HG03060 (cell line): ENCODE measurements around the gene TBRG1.
"Not testable (repeated sequence)": the region's sequence is repeated elsewhere in the genome, so short reads cannot be mapped to it uniquely, and the experiment has no call there.

Experiments
- ATAC-seq: cut with Tn5 transposase; IDR thresholded peaks from one replicate; pipeline ENCODE4 v1.9.1; 2021; ENCODE audit warnings: low read depth, moderate number of reproducible peaks; ENCODE audit not compliant: unreplicated experiment

Gene TBRG1, protein sequence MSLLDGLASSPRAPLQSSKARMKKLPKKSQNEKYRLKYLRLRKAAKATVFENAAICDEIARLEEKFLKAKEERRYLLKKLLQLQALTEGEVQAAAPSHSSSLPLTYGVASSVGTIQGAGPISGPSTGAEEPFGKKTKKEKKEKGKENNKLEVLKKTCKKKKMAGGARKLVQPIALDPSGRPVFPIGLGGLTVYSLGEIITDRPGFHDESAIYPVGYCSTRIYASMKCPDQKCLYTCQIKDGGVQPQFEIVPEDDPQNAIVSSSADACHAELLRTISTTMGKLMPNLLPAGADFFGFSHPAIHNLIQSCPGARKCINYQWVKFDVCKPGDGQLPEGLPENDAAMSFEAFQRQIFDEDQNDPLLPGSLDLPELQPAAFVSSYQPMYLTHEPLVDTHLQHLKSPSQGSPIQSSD

DNA sequence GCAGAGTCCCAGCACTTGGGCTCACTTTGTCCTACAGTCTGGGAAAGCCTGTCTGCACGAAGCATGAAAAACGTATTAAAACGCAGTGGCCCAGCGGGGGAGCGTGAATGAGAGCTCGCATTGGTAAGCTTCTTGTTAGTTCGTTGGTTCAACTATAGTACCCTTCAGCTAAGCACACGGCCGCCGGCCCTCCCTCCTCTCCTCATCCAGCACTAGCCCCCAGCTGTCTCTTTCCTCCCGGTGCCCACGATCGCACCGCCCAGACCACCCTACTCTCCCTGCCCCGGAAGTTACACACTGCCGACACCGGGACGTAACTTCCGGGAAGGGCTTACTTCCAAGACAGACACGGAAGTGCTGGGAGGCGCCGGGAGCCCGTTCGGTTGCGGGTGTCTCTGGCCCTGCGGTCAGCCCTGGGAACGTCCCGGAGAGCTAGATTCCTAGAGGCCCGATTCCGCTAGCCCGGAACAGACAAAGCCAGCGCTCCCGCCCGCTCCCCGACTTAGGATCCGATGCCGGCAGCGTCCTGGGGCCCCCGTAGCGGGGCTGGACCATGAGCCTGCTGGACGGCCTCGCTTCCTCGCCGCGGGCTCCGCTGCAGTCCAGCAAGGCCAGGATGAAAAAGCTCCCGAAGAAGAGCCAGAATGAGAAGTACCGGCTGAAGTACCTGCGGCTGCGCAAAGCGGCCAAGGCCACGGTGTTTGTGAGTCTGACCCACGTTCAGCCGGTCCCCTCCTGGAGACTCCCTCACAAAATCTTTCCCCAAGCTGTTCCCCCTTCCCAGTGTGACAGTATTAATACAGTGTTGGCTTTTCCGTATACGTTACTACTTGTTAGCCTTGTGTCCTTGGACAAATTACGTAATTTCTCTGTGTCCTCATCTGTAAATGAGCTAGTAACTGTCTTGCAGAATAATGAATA, at the start of gene TBRG1:
Gene TBRG1 (plus strand): TSS at position 334 of the 921 bp plus-strand sequence. CDS start 220 bp downstream, at position 554.
- ATAC-seq = peak; percentile 94

DNA sequence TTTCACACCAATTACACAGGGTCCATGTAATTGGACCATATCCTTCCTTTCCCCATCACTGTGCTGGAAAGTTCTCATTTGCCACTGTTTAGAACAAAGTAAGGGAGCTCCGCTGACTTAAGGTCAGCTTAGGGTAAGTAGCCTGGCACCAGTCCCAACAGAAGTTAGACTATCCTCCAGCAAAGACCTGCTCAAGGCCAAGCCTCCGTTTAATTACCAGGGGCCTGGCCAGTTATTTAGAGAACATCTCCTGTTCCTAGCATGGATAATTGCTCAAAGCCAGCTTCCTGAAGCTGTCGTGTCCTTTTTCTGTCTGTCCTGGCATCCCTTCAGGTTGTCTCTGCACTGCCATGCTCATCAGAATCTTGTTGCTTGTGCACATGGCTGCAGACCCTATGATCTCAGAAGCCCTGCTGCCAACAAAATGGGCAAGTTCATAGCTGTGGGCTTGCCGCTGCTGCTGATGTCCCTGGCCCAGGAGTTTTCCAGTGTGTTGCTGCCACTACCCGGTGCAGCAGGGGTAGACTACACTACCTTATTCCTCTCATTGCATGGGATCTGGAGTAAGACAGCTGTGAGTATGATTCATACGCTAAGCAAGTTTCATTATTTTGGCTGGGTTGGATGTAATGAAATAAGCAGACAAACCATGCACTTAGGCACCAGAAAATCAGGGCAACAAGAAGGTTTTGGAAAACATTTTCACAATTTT, 44.8 kb upstream of the TBRG1 start:
- no peak for ATAC-seq

DNA sequence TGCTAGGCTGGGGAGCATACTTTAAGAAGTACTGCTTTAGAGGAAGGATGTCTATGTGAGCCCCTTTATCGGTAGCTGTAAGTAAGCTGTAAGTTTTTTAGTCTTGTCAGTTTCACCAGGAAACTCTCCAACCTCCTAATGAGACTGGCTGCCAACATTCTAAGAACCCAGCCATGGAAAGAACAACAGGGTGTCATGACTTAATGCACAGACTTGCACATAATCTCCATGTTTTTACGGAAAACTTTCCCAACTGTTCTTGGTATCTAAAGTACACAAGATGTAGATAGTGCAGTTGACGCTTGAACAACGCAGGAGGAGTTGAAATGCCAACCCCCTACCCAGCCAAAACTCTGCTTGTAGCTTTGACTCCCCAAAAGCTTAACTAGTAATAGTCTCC, 43.9 kb upstream of the TBRG1 start:
- no peak for ATAC-seq

DNA sequence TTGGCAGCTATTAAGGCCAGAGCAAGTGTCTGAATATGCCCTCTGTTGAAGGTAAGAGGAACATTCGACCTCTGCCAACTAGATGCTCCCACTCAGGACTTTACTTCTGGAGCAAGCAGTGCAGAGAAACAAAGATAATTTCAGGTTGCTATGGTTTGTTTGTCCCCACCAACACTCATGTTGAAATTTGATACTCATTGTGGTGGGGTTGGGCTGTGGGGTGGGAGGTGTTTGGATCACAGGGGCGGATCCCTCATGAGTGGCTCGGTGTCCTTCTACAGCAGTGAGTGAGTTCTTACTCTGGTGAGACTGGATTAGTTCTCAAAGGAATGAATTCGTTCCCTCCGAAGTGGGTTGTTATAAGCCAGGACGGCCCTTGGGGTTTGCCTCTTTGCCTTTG, 40.8 kb upstream of the TBRG1 start:
- no peak for ATAC-seq

DNA sequence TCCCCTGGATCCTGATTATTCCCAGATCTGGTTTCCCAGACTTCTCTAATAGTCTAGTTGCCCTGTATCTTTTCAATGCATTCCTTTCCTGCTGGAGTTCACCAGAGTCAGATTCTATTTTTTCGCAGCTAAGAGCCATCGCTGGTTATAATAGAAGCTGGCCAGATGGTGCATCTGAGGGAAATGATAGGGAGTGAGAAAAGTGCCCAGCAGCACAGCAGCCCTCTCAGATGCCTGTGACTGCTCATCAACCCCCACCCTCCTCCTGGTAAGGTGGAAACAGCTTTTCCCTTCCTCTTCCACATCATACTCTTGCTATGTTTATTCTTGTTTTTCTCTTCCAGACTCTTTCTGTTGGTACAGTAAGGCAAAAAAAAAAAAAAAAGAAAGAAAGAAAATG, 40.1 kb upstream of the TBRG1 start:
- ATAC-seq = no peak

DNA sequence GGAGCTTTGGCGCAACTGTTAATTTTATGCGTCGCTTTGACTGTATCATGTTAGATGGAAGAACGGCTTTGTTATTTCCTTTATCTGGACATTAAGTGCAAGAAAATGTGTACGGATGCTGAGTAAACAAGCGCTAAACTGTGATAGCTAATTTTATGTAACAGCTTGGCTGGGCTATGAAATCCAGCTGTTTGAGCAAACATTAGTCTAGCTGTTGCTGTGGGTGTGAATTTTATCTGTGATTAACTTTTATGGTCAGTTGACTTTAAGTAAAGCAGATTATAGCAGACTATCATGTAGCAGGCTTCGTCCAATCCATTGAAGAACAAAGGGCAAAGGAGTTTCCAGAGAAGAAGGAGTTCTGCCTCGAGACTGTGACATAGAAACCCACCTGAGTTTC, 38.9 kb upstream of the TBRG1 start:
- ATAC-seq = no peak

DNA sequence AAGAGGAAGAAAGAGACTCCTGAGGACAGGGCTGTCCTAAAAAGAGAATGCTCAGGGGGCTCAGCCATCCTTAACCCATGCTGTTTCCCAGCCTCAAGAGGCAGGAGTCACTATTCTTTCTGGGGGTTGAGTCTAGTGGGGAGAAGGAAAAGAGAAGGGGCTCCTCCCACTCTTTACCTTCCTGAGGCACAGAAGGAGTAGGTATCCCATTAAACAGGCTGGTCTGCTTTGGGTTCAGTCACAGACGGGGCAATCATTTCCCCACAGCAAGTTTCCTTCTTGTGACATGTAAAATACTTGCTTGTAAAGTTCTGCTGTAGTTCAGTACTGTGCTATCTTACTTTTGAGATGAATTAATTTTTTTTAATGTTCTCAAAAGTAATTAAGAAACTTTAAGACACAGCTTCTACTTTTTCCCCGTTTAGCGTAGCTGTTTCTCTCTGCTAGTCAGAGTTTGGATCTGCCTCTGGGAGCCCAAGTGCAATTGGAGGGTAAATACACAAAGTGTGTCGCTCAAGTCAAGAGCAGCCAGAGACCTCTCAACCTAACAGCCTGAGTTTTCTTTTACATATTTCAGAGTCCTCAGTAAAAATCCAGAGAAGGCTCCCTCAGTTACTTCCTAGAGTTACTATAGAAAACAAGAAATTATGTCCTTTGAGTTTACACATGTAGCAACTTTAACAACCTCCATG, 37.8 kb upstream of the TBRG1 start:
- no peak for ATAC-seq

DNA sequence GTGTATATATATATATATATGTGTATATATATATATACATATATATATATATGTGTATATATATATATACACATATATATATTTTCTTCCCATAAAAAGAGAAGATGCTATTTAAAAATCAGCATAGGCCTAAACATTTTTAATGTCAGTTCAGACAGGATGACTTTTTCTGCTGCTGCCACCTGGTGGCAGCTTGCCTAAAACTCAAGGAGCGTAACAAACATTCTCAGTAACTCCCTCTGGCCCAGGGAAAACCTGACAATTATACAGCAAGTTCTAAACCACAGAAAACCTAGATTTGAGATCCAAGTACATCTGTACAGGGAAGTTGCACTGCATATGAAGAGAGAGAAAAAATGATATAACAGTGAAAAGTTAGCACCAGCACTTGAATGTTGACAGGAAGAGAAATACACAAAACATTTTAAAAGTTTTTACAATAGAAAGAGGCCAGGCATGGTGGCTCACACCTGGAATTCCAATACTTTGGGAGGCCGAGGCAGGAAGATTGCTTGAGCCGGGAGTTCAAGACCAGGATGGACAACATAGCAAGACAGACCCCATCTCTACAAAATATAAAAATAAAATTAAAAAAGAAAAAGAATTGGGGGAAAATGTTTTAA, 36.3 kb upstream of the TBRG1 start:
- ATAC-seq = peak; percentile 52

DNA sequence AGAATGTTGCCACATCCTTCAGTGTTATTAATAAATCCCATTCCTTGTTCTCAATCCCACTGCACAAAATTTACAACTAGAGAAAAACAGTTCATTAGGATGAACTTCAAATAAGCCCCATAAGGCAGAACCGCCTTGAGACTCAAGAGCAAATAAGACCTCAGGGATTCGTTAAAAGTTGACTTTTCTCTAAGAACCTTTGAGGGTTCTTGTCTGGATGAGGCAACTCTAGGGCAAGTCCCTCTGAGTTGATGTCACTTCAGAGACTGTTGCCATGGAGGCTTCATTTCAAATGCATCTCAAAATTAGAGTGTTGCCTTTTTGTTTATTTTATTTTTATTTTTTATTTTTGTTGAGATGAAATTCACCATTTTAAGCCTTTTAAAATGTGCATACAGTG, 31.2 kb upstream of the TBRG1 start:
- ATAC-seq = no peak

DNA sequence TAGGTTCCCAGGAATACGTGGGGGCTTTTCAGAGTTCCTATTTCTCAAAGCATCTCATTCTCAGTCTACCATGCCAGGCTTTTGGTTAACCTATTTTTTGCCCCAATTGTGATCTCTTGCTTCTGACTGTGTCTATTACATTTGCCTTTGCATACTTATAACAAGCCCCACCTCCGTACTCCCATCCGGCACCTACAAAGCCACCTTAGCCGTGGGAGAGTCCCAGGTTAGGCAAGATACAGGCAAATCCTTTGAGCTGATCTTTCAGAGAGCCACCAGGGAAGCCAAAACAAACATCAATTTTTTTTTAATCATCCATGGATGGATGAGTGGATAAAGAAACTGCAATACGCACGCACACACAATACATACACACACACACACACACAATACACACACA, 30.0 kb upstream of the TBRG1 start:
- no peak for ATAC-seq

DNA sequence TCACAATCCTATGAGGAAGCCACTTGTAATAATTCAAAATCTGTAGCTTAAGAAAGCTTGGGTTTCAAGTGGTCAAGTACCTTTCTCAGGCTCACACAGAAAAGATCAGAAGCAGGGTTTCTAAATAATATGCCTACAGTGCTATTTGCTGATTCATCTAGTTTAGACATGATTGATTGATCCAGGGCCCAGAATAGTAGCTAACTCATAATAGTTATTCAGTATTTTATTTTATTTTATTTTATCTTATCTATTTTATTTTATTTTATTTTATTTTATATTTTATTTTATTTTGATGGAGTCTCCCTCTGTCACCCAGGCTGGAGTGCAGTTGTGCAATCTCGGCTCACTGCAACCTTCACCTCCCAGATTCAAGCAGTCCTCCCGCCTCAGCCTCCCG, 27.4 kb upstream of the TBRG1 start:
- no peak for ATAC-seq

DNA sequence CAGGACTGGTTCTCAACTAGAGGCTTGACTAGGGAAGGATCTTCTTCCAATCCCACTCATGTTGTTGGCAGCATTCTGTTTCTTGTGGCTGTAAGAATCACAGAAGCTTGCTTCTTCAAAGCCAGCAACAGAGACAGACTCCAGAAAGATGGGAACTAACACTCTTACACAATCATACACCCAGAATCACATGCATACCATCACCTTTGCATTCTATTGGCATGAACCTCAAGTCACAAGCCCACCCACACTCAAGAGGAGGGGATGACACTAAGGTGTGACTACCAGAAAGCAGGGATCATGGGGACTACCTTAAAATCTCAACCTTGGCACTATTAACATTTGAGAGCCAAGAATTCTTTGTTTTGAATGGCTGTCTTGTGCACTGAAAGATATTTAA, 25.0 kb upstream of the TBRG1 start:
- no peak for ATAC-seq

DNA sequence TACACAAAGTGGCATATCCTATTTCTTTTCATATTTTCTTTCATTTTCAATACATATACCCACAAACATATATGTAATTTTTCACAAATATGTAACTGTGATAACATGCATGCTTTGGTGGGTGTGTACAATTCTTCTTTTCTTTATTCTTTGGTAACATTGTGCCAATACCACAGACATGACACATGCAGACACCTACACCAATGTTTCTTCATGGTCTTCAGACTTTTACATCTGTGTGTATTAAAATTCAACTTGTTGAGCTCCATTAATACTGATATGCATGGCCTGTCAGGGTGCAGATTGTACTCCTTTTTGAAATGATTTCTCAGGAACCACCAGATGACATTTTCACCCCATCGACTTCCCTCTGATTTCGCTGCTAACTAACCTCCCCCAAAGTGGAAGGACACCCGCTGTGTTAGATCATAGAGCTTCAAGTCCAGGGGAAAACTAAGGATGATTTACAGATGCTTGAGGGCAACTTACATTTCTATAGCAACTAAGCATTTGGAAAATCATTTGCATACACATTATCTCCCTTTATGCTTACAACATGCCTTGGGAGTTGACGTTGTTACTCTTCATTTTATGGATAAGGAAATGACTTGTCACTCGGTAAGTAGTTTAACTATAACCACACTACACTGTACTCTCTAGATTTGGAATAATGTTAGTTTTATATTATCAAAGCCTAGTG, 21.9 kb upstream of the TBRG1 start:
- ATAC-seq = no peak

DNA sequence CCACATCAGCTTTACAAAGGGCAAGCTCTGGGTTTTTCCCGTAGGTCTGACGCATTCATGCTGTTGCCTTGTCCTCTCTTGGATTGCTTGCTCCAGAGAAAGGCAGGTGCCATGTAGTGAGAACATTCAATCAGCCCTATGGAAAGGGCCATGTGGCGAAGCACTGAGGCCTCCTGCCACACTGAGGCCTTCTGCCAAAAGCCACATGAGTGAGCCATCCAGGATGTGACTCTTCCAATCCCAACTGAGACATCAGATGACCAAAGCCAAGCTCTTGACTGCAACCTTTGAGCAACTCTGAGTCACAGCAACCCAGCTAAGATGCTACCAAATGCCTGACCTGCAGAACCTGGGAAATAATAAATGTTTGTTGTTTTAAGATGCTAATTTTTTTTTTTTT, 20.5 kb upstream of the TBRG1 start:
- ATAC-seq = no peak

DNA sequence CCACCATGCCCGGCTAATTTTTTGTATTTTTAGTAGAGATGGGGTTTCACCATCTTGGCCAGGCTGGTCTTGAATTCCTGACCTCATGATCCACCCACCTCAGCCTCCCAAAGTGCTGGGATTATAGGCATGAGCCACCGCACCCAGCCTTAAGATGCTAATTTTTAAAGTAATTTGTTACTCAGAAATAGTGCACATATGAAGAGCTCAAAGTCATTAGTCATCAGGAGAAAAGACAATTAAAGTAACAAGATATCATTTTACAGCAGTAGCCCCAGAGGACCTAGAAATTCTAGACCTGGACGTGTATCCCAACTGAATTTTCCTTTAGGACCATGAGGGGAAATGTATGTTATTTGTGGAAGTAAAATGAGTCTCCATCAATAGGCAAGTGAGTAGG, 19.9 kb upstream of the TBRG1 start:
- not testable (repeated sequence) for ATAC-seq

DNA sequence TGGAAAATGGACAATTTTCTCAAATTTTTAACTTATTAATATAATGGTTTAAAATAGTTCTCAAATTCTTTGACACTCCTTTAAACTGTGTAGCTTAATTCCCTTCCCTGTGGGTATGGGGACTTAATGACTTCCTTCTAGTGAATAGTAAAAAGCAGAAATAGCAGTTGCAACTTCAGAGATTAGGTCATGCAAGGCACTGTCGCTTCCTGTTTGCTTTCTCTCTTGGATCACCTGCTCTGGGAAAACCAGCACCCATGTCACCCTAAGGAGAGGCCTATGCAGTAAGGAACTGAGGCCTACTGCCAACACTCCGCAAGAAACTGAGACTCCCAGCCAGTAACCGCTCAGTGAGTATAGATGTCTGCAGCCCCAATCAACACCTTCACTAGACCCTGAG, 16.9 kb upstream of the TBRG1 start:
- no peak for ATAC-seq

DNA sequence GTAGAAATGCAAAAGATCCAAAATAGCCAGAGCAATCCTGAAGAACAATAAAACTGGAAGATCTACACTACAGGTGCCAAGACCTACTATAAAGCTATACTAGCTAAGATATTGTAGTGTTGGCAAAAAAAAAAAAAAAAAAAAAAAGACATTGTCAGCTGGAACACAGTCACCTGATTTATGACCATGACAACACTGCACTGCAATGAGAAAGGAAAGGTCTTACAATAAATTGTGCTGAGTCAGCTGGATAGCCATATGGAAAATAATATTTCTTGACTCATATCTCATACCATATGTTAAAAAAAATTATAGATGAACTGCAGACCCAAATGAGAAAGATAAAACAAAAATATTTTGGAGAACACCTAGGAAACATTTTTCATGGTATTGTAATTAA, 14.5 kb upstream of the TBRG1 start:
- ATAC-seq = no peak

DNA sequence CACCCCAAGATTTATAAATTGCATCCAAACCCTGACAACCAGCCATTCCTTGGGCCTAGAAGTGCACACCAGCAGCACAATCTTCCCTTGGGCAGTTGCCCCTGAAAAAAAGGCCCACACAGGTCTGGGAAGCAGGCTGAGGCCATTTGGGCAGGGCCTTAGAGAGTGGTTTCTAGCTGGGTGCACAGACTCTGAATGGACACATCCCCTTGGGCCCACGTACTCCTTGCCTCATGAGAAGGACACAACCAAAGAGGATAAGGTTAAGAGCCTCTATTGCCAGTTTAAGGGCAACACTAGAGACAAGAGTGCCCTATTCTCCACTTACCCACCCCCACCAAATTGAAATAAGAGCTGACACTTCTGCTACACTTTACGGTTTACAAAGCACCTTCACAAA, 12.4 kb upstream of the TBRG1 start:
- no peak for ATAC-seq

DNA sequence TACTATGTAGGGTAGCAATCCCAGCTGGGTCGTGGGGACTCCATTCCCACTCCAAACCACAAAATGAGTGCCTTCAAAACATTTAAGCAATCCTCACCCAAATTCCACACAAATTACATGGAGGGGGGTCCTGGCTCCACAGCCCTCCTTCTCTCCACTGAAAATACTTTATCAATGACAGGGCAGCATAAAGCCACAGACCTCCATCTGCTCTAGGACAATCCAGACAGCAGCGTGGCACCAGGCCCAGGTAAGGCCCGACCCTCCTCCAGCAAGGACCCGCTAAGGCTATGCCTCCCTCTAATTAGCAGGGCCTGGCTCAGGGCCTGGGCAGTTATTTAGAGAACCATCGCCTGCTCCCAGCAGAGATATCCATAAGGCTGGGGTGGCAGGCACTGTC, 11.6 kb upstream of the TBRG1 start, which contains the start of gene PANX3:
Gene PANX3 (plus strand): TSS at position 365 of the 400 bp plus-strand sequence. CDS start 129 bp downstream, outside the sequence.
- no peak for ATAC-seq
